ENCODE results near the gene TERB2.
"Not testable (repeated sequence)": the region's sequence is repeated elsewhere in the genome, so short reads cannot be mapped to it uniquely, and the experiment has no call there.

TERB2 gene

GRCh38 chr15:44971036-44971435 lies 14.5 kb downstream of the TERB2 start:
- TF ChIP-seq, protein P1, sequence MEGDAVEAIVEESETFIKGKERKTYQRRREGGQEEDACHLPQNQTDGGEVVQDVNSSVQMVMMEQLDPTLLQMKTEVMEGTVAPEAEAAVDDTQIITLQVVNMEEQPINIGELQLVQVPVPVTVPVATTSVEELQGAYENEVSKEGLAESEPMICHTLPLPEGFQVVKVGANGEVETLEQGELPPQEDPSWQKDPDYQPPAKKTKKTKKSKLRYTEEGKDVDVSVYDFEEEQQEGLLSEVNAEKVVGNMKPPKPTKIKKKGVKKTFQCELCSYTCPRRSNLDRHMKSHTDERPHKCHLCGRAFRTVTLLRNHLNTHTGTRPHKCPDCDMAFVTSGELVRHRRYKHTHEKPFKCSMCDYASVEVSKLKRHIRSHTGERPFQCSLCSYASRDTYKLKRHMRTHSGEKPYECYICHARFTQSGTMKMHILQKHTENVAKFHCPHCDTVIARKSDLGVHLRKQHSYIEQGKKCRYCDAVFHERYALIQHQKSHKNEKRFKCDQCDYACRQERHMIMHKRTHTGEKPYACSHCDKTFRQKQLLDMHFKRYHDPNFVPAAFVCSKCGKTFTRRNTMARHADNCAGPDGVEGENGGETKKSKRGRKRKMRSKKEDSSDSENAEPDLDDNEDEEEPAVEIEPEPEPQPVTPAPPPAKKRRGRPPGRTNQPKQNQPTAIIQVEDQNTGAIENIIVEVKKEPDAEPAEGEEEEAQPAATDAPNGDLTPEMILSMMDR (IDR thresholded peaks at IDR 0.05; ENCODE audit: low read length, missing control alignments), result no peak
- DNase-seq (ENCODE audit: low read depth), result no peak
- no peak overlapping the region for H3K4me3 ChIP-seq (replicated peaks; ENCODE audit: low read depth, low read length)

DNA sequence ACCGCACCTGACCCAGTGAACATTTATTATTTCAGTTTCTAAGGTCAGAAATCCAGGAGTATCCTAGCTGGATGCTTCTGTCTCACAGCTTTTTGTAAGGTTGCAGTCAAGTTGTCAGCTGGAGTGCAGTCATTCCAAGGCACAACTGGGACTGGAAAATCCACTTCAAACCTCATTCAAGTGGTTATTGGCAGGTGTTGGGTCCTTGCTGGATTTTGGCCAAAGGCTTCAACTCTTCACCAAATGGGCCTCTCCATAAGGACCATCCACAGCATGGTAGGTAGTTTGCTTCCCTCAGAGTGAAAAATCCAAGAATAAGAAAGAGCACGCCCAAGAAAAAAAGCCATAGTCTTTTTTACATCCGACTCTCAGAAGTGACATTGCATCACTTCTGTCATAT lies 19.7 kb downstream of the TERB2 start:
- not testable (repeated sequence) for H3K4me3 ChIP-seq (replicated peaks; ENCODE audit: low read depth, low read length); DNase-seq (ENCODE audit: low read depth)

GRCh38 chr15:44977781-44978180 lies 21.3 kb downstream of the TERB2 start:
- not testable (repeated sequence) for H3K4me3 ChIP-seq (replicated peaks; ENCODE audit: low read depth, low read length); DNase-seq (ENCODE audit: low read depth)

GRCh38 chr15:44979617-44980339 lies 23.3 kb downstream of the TERB2 start:
- H3K4me3 ChIP-seq (replicated peaks; ENCODE audit: low read depth, low read length); DNase-seq (ENCODE audit: low read depth): not testable (repeated sequence)

DNA sequence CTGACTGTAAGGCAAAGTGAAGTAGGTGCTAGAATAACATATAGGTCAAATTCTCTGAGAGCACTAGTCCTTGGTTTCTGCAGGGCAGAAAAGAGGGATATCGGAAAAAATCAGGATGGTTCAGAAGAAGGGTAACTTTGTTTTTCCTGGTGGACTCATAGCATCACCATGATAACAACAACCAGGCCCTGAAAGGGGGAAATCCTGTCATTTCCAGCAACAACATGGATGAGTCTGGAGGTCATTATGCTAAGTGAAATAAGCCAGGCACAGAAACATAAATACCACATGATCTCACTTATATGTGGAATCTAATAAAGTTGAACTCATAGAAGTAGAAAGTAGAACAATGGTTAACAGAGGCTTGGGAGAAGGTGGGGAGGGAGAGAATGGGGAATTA lies 27.7 kb downstream of the TERB2 start:
- H3K4me3 ChIP-seq (replicated peaks; ENCODE audit: low read depth, low read length); DNase-seq (ENCODE audit: low read depth): not testable (repeated sequence)

DNA sequence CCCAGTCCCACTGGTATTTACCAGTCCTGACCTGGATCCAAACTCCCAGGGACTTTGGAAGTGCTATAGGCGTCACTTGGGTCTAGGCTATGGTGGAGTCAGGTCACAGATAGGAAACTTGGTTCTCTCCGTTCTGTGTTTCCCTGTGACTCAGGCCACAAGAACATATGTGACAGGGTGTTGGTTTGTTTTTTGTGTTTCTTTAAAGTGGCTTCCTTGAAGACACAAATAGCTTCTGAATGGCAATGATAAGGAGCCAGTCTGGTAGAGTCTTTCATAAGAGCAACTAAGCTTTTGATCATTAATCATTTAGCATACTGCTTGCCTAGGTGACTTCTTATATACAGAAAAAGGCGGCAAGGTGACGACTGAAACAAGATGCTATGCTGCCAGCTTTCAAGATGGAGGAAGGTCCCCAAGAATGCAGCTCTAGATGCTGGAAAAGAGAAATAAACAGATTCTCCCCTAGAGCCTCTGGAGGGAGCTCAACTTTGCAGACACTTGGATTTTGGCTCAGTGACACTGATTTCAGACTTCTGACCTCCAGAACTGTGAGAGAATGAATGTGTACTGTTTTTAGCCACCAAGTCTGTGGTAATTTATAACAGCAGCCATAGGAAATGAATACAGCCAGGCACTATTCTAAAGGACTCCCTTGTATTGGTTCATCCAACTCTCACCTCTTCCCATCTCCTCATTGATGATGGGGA lies 30.0 kb downstream of the TERB2 start:
- H3K4me3 ChIP-seq (replicated peaks; ENCODE audit: low read depth, low read length), result not testable (repeated sequence)

GRCh38 chr15:44987711-44988110 lies 31.2 kb downstream of the TERB2 start:
- not testable (repeated sequence) for H3K4me3 ChIP-seq (replicated peaks; ENCODE audit: low read depth, low read length); DNase-seq (ENCODE audit: low read depth)

More for the DNA sequence above, 30.0 kb downstream of the TERB2 start:
- not testable (repeated sequence) for DNase-seq (ENCODE audit: low read depth)

- not testable (repeated sequence) for DNase-seq (ENCODE audit: low read depth); H3K4me3 ChIP-seq (replicated peaks; ENCODE audit: low read depth, low read length)
These were observed 31.8 kb downstream of the TERB2 start for GRCh38 chr15:44988184-44988869.

- DNase-seq (ENCODE audit: low read depth); H3K4me3 ChIP-seq (replicated peaks; ENCODE audit: low read depth, low read length): not testable (repeated sequence)
These were observed 32.4 kb downstream of the TERB2 start for GRCh38 chr15:44988870-44989219.

- DNase-seq (ENCODE audit: low read depth); H3K4me3 ChIP-seq (replicated peaks; ENCODE audit: low read depth, low read length): not testable (repeated sequence)
These were observed 41.1 kb downstream of the TERB2 start for GRCh38 chr15:44997632-44998031.

DNA sequence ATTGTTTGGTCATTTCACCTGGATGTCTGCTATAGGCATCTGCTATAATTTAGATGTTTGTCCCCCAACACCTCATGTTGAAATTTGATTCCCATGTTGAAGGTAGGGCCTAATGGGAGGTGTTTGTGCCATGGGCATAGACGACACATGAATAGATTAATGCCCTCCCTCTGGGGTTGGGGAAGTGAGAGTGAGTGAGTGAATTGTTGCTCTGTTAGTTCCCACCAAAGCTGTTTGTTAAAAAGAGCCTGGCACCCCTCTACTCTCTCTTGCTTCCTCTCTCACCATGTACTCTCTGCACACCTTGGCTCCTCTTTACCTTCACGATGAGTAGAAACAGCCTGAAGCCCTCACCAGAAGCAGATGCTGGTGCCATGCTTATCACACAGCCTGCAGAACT lies 42.6 kb downstream of the TERB2 start:
- no peak overlapping the region for H3K4me3 ChIP-seq (replicated peaks; ENCODE audit: low read depth, low read length)
- TF ChIP-seq, protein P1 (IDR thresholded peaks at IDR 0.05; ENCODE audit: low read length, missing control alignments), result no peak
- DNase-seq (ENCODE audit: low read depth), result no peak

GRCh38 chr15:45001180-45001579 lies 44.7 kb downstream of the TERB2 start:
- not testable (repeated sequence) for H3K4me3 ChIP-seq (replicated peaks; ENCODE audit: low read depth, low read length)

GRCh38 chr15:45003731-45004410 lies 47.4 kb downstream of the TERB2 start:
- not testable (repeated sequence) for H3K4me3 ChIP-seq (replicated peaks; ENCODE audit: low read depth, low read length); DNase-seq (ENCODE audit: low read depth)

More at GRCh38 chr15:45001180-45001579, 44.7 kb downstream of the TERB2 start:
- DNase-seq (ENCODE audit: low read depth), result not testable (repeated sequence)

- H3K4me3 ChIP-seq (replicated peaks; ENCODE audit: low read depth, low read length); DNase-seq (ENCODE audit: low read depth): not testable (repeated sequence)
These were observed 48.2 kb downstream of the TERB2 start for GRCh38 chr15:45004590-45005175.

All from fibroblast of pulmonary artery (primary cell).